ENCODE results near the gene LSAMP. TPM values are rescaled to one million over a fixed set of nuclear protein-coding genes. Genes with fewer than 3 reads are reported as not detected.

LSAMP gene
- total and polyA plus RNA-seq, 2 donors (not counting 3 experiments of a cell fraction or from before 2014, with no cell fraction given) = not detected

DNA sequence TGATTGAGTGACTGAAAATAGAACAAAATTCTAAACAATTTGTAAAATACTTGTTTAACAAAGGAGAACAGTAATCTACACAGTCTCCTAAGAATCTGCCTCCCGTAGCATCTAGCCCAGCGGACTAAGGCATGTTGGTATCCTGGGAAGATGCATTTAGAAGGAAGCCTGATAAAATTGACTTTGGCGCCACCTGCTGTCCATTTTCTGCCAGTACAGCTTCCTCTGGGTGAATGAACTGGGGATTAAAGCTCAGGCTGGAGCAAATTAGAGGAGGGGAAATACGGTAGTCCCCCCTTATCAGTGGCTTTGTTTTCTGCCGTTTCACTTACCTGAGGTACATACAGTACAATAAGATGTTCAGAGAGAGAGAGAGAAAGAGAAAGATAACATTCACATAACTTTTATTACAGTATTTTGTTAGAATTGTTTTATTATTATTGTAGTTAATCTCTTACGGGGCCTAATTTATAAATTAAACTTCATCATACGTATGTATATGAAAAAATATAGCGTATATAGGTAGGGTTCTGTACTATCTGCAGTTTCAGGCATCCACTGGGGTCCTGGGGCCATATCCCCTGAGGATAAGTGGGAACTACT is 630.4 kb downstream of the LSAMP start:
- Histone ChIP-seq H4K20me1 (replicated peaks; ENCODE audit: control insufficient read depth, extremely low read depth, insufficient read depth, low read length) (no peaks in the 10 kb centered on the region), H3K79me2 (ENCODE audit: control insufficient read depth, insufficient read depth, low read length) (no peaks in the 10 kb centered on the region), H3K27me3 (ENCODE audit: control insufficient read depth in 2 of 2, insufficient read depth in 2 of 2, low read length in 2 of 2) (peaks cover 10 to 11% of the 10 kb centered on the region in 2 experiments), H3K36me3 (ENCODE audit: control insufficient read depth in 2 of 2, extremely low read depth in 1 of 2, insufficient read depth in 2 of 2, low read length in 2 of 2) (no peaks in the 10 kb centered on the region), H2AFZ (ENCODE audit: low read depth, low read length) (no peak overlapping the region), H3K9me3 (replicated peaks; ENCODE audit: control insufficient read depth, insufficient read depth, low read length) (no peaks in the 10 kb centered on the region), H3K4me3 (replicated peaks in 1 of 3; ENCODE audit: insufficient read depth in 1 of 3, low read depth in 1 of 3, low read length in 3 of 3) (no peak overlapping the region), H3K27ac (ENCODE audit: insufficient read depth, low read depth, low read length) (no peak overlapping the region), H3K4me1 (ENCODE audit: control insufficient read depth, extremely low read depth, insufficient read depth, low read length) (no peaks in the 10 kb centered on the region), H3K9ac (replicated peaks; ENCODE audit: extremely low read depth, insufficient read depth, low read length) (no peak overlapping the region), H3K4me2 (ENCODE audit: insufficient read depth, low read length) (no peak overlapping the region), H3K9me1 (replicated peaks; ENCODE audit: control insufficient read depth, extremely low read depth, insufficient read depth, low read length) (no peaks in the 10 kb centered on the region)
- FAIRE-seq = peak; percentile 74
- dilution Hi-C loops (cut with MboI; ENCODE audit: extremely low pct_ligation_motif_present, low sequenced_read_pairs) = no loop called here
- no peak for TF ChIP-seq MYC (IDR thresholded peaks at IDR 0.05; ENCODE audit: low read depth, low read length)
- TF ChIP-seq FOS (IDR thresholded peaks at IDR 0.05; ENCODE audit: borderline replicate concordance, insufficient read depth, low read length) = no peak
- TF ChIP-seq CTCF (IDR thresholded peaks at IDR 0.05; ENCODE audit: extremely low read depth in 1 of 2, insufficient read depth in 1 of 2, low read depth in 1 of 2, low read length in 2 of 2) = peak; percentile 76 to 93
- TF ChIP-seq POLR2A (IDR thresholded peaks at IDR 0.05; ENCODE audit: low read depth, low read length) = no peak
- no peak for TF ChIP-seq JUN (IDR thresholded peaks at IDR 0.05; ENCODE audit: borderline replicate concordance, insufficient read depth, insufficient read length, low read depth)
- no peak for TF ChIP-seq POLR2AphosphoS5 (IDR thresholded peaks at IDR 0.05; ENCODE audit: insufficient read depth, low read depth, low read length)
- TF ChIP-seq MAX (IDR thresholded peaks at IDR 0.05; ENCODE audit: insufficient read depth, insufficient read length) = no peak
- TF ChIP-seq GATA2 (IDR thresholded peaks at IDR 0.05; ENCODE audit: insufficient read depth, insufficient read length, low read depth, low read length) = no peak
- no peak for TF ChIP-seq EZH2 (IDR thresholded peaks at IDR 0.05; ENCODE audit: borderline replicate concordance, low read depth, low read length, severe bottlenecking)
- no TSS peak for BruUV-seq (replicated peaks)
- intact Hi-C loops (cut with micrococcal nuclease) = loop anchor here (1.0 to 10.0 kb wide), 7 partner anchors 31 to 1450 kb away; partner anchors contain the start of gene ZBTB20
- CTCF ChIA-PET = interaction anchor here (0.6 to 1.9 kb wide), 32 partner anchors 9 to 1524 kb away, joined by 3 to 34 read pairs (median 4); no protein-coding TSS in a partner anchor
- POLR2A ChIA-PET = no interaction called here
- DNase-seq (ENCODE audit: low read depth, low spot score) = peak; percentile 71
